Heart left ventricle (tissue), 13 donors: ENCODE data around the gene CD40LG.

ENCODE experiments used
- POLR2A ChIP-seq, 2 donors: fragments of 450-650 bp; IDR thresholded peaks; one replicate each; pipeline ENCODE4 v1.6.1; 2017; ENCODE audit warnings: antibody characterized with exemption in 2 of 2, mild to moderate bottlenecking in 2 of 2, moderate library complexity in 2 of 2
- TF ChIP-seq, protein P1 (sequence below), 12 donors: fragments of 200-600 bp; sonication (generic) in 4 of 12; IDR thresholded peaks; one replicate each; pipeline versions ENCODE4 v1.5.0 to v1.8.0; 2018 to 2022; ENCODE audit warnings: antibody characterized with exemption in 12 of 12, mild to moderate bottlenecking in 5 of 12
- donor health status: ischemic (EF 13 %, LVEDD 7.1; RV severe dilation, severe dysfunction).
- donor health status: DM: no; HTN: yes; CAD: no.
- donor health status: DM: no; HTN: no; CAD: no.
- donor health status: ischemic (EF 25% LVEDD 6.9; RV normal size, moderate dysfunction).
- donor health status: ischemic (EF 25% LVEDD 5.7; RV mildly dilated, moderate dysfunction).
- donor health status: ischemic (EF 35%, LVEDD 5.7; RV mildly dilated, moderate dysfunction).
- donor health status: nonischemic (EF 11% LVEDD 7.7; RV severe dilation, severe dysfunction).
- donor health status: DM: yes; HTN: yes; CAD: no.
- donor health status: PGD.
- donor health status: ischemic (EF 29% LVEDD 5.4; RV normal size, mild dysfunction).
- donor health status: nonischemic (EF 23%, LVEDD 6.1; RV moderate dilation, normal function).

DNA sequence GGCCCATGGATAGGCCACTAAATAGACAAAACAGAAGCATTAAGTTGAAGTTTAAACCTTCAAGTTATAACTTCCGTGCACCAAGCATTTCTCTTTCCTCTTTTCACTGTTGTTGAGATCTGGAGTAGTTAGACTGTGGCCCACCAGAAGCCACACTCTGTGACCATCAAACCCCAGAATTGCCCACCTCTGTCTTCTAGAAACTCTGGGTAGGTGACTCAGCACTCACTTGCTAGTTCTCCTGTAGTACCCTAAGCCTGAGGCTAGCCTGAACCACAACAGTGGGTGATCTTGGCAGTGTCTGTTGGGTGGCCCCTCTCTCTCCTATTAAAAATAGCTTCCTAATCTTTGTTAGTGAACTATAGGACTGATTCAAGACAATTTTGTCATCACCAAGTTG, 24.6 kb upstream of the CD40LG start:
- TF ChIP-seq, protein P1, sequence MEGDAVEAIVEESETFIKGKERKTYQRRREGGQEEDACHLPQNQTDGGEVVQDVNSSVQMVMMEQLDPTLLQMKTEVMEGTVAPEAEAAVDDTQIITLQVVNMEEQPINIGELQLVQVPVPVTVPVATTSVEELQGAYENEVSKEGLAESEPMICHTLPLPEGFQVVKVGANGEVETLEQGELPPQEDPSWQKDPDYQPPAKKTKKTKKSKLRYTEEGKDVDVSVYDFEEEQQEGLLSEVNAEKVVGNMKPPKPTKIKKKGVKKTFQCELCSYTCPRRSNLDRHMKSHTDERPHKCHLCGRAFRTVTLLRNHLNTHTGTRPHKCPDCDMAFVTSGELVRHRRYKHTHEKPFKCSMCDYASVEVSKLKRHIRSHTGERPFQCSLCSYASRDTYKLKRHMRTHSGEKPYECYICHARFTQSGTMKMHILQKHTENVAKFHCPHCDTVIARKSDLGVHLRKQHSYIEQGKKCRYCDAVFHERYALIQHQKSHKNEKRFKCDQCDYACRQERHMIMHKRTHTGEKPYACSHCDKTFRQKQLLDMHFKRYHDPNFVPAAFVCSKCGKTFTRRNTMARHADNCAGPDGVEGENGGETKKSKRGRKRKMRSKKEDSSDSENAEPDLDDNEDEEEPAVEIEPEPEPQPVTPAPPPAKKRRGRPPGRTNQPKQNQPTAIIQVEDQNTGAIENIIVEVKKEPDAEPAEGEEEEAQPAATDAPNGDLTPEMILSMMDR (IDR thresholded peaks at IDR 0.05), result no peak
- TF ChIP-seq POLR2A (IDR thresholded peaks at IDR 0.05), result no peak
